ENCODE measurements around the gene ANKRD1.

DNA sequence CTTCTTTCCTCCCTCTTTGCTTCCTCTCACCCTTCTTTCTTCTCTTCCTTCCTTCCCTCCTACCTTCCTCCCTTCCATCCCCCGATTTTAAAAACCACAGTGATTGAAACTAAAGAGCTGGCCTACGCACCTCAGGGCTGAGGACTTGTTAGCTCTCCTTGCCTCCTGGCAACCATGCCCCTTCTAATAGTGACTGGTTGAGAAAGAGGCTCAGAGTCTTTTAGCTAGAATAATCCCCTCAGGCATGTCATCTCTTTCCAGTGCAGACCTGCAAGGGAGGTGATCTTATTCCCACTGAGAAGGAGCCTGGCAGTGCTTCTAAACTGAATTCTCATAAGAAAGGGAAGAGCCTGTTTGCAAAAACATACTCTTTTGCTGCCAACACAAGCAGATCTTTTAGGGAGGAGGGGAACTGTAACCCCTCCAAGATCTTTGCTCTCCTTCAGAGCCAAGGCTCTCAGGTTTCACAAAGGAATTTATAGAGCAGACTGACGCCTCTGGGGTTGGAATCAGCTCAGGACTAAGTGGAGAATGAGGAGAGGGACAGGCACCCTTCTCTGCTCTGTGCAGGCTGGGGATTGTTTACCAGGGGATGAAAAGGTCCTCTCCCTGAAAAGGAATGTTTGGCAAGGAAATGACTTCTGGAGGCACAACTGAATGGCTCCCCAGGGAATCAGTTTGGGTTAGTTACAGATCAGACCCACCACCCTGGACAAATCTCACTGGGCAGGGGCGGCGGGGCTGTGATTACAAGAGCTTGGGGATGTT, 9.4 kb upstream of the ANKRD1 start:
- no peak for TF ChIP-seq GATA3 (IDR thresholded peaks at IDR 0.05; ENCODE audit: low read depth, low read length)
- TF ChIP-seq GATA2 (IDR thresholded peaks at IDR 0.05; ENCODE audit: low read depth, low read length): no peak
